CD4-positive, alpha-beta T cell (primary cell): ENCODE data around the gene XRCC4. TPM values are rescaled to one million over a fixed set of nuclear protein-coding genes. Genes with fewer than 3 reads are reported as not detected.

Source experiments
- ATAC-seq: fragments of 200-7000 bp; cut with Tn5 transposase; one replicate; pipeline ENCODE4 v1.10.0; 2022; ENCODE audit warnings: mild to moderate bottlenecking; ENCODE audit not compliant: poor library complexity
- CTCF ChIA-PET: fragments of 350-600 bp; sonication (Branson Sonifier 250); formaldehyde crosslinking; loops from one replicate; lab custom pipeline; 2021; ENCODE audit warnings: antibody characterized with exemption, inconsistent platforms; lab: Charles Lee
- POLR2A ChIA-PET: fragments of 350-600 bp; sonication (Branson Sonifier 250); formaldehyde crosslinking; loops from one replicate; lab custom pipeline; 2021; ENCODE audit warnings: antibody characterized with exemption, inconsistent platforms; lab: Charles Lee
- DNase-seq, 14 experiments: peaks; one replicate each; pipeline ENCODE4 v3.0.0-alpha.2; 2013 to 2020; ENCODE audit warnings: mixed read lengths in 2 of 14
- H3K27ac ChIP-seq, 2 donors: one replicate each; pipeline versions ENCODE4 v1.5.1 to v1.7.0; 2013; ENCODE audit warnings: low read length in 2 of 2, low read depth in 1 of 2, mild to moderate bottlenecking in 1 of 2
- H3K27me3 ChIP-seq, 2 experiments: 1 replicate in 1 of 2; 2 replicates in 1 of 2; pipeline versions ENCODE4 v1.6.1 to v1.7.0; 2013; ENCODE audit warnings: low read length in 2 of 2, control low read depth in 1 of 2, mild to moderate bottlenecking in 1 of 2, moderate library complexity in 1 of 2; ENCODE audit not compliant: insufficient read depth in 2 of 2, control insufficient read depth in 1 of 2
- H3K36me3 ChIP-seq: one replicate; pipeline ENCODE4 v1.6.1; 2013; ENCODE audit warnings: low read length, control low read depth; ENCODE audit not compliant: insufficient read depth
- H3K4me1 ChIP-seq: one replicate; pipeline ENCODE4 v1.6.1; 2013; ENCODE audit warnings: low read length, control low read depth; ENCODE audit not compliant: insufficient read depth
- H3K4me3 ChIP-seq: one replicate; pipeline ENCODE4 v1.5.1; 2013; ENCODE audit warnings: mild to moderate bottlenecking, low read length, moderate library complexity
- H3K9me3 ChIP-seq, 2 experiments: 1 replicate in 1 of 2; 2 replicates in 1 of 2; pipeline versions ENCODE4 v1.6.1 to v1.7.0; 2013; ENCODE audit warnings: low read length in 2 of 2, mild to moderate bottlenecking in 2 of 2, control low read depth in 1 of 2, moderate library complexity in 1 of 2; ENCODE audit not compliant: control insufficient read depth in 1 of 2, insufficient read depth in 1 of 2
- H3K27ac Mint-ChIP-seq: one replicate; pipeline ENCODE4 v1.8.0; 2020; ENCODE audit warnings: mixed read lengths
- H3K27me3 Mint-ChIP-seq: one replicate; pipeline ENCODE4 v1.8.0; 2021; ENCODE audit warnings: mixed read lengths
- H3K36me3 Mint-ChIP-seq: one replicate; pipeline ENCODE4 v1.8.0; 2021; ENCODE audit warnings: low read depth, mixed read lengths
- H3K4me1 Mint-ChIP-seq: one replicate; pipeline ENCODE4 v1.8.0; 2021; ENCODE audit warnings: low read depth, mixed read lengths
- H3K4me3 Mint-ChIP-seq: one replicate; pipeline ENCODE4 v1.8.0; 2020; ENCODE audit warnings: mild to moderate bottlenecking, mixed read lengths
- H3K9me3 Mint-ChIP-seq: one replicate; pipeline ENCODE4 v1.8.0; 2020; ENCODE audit warnings: mixed read lengths
- CTCF ChIP-seq: fragments of 200-600 bp; IDR thresholded peaks from one replicate; pipeline ENCODE4 v1.8.0; 2022; ENCODE audit warnings: antibody characterized with exemption, mild to moderate bottlenecking
- intact Hi-C, 2 experiments: fragments of 100-400 bp; cut with DNase I in 1 of 2; cut with micrococcal nuclease in 1 of 2; formaldehyde crosslinking; loops; one replicate each; pipeline versions ENCODE4 v1.15.1 to v1.9.0; 2023 to 2025; cut with DNase I, micrococcal nuclease
- total RNA-seq, 174 experiments: library from RNA in 2 of 174; stranded (reverse) in 2 of 174; gene quantifications; one replicate each; pipeline ENCODE4 v1.2.3 and lab custom pipeline; 2021 to 2026

The XRCC4 gene
- total RNA-seq, 2 experiments from 2014 or later: 1.8 TPM

GRCh38 chr5:83385812-83386211 is 308.5 kb downstream of the XRCC4 start:
- TF ChIP-seq CTCF: no peak
- no peaks in the 10 kb centered on the region for H3K27me3 Mint-ChIP-seq
- Histone ChIP-seq H3K36me3 (no peaks in the 10 kb centered on the region), H3K4me1 (no peaks in the 10 kb centered on the region), H3K4me3 (no peak overlapping the region), H3K9me3 (no peaks in the 10 kb centered on the region), H3K27me3 (no peaks in the 10 kb centered on the region), H3K27ac (no peak overlapping the region)
- intact Hi-C loops: no loop called here
- POLR2A ChIA-PET: no interaction called here
- no peak overlapping the region for H3K27ac Mint-ChIP-seq
- no peaks in the 10 kb centered on the region for H3K36me3 Mint-ChIP-seq
- ATAC-seq (no peak), DNase-seq (no peak)
- peaks cover 5% of the 10 kb centered on the region for H3K9me3 Mint-ChIP-seq
- CTCF ChIA-PET: no interaction called here
- no peaks in the 10 kb centered on the region for H3K4me1 Mint-ChIP-seq
- no peak overlapping the region for H3K4me3 Mint-ChIP-seq

GRCh38 chr5:83387041-83387440 is 309.7 kb downstream of the XRCC4 start:
- ATAC-seq (no peak), DNase-seq (peak in 1 of 14 experiments; percentile 24)
- CTCF ChIA-PET: no interaction called here
- Histone ChIP-seq H3K36me3 (no peaks in the 10 kb centered on the region), H3K27me3 (no peaks in the 10 kb centered on the region), H3K27ac (no peak overlapping the region), H3K4me3 (no peak overlapping the region), H3K4me1 (no peaks in the 10 kb centered on the region), H3K9me3 (no peaks in the 10 kb centered on the region)
- POLR2A ChIA-PET: no interaction called here
- TF ChIP-seq CTCF: no peak
- Mint-ChIP-seq H3K9me3 (peaks cover 5% of the 10 kb centered on the region), H3K27ac (no peak overlapping the region), H3K27me3 (no peaks in the 10 kb centered on the region), H3K36me3 (no peaks in the 10 kb centered on the region), H3K4me3 (no peak overlapping the region), H3K4me1 (no peaks in the 10 kb centered on the region)
- intact Hi-C loops: no loop called here

GRCh38 chr5:83388608-83389007 is 311.3 kb downstream of the XRCC4 start:
- Histone ChIP-seq H3K27me3 (no peaks in the 10 kb centered on the region), H3K4me1 (no peaks in the 10 kb centered on the region), H3K36me3 (no peaks in the 10 kb centered on the region), H3K27ac (no peak overlapping the region), H3K9me3 (no peaks in the 10 kb centered on the region), H3K4me3 (no peak overlapping the region)
- no peak overlapping the region for H3K27ac Mint-ChIP-seq
- no peak for DNase-seq
- no peak overlapping the region for H3K4me3 Mint-ChIP-seq
- H3K9me3 Mint-ChIP-seq: no peaks in the 10 kb centered on the region
- intact Hi-C loops: no loop called here
- no peaks in the 10 kb centered on the region for H3K27me3 Mint-ChIP-seq
- no peak for ATAC-seq
- CTCF ChIA-PET: no interaction called here
- no peaks in the 10 kb centered on the region for H3K36me3 Mint-ChIP-seq
- POLR2A ChIA-PET: no interaction called here
- TF ChIP-seq CTCF: no peak
- no peaks in the 10 kb centered on the region for H3K4me1 Mint-ChIP-seq
